Effector CD8-positive, alpha-beta T cell (primary cell): ENCODE data around the gene RIC8B.
"Not testable (repeated sequence)": the region's sequence is repeated elsewhere in the genome, so short reads cannot be mapped to it uniquely, and the experiment has no call there.

Source experiments
- DNase-seq: peaks from one replicate; lab custom pipeline; 2025; lab: John Stamatoyannopoulos, UW
- total RNA-seq, 4 experiments: gene quantifications; one replicate each; lab custom pipeline; 2026; lab: John Stamatoyannopoulos, UW

Gene RIC8B
- 28.7 to 40.4 (median 37.3) reads per million in 4 experiments for total RNA-seq

GRCh38 chr12:106774005-106774807 is at the start of gene RIC8B:
Gene RIC8B, plus strand, starts transcription at chr12:106774682. Its CDS starts 64 bp downstream, at chr12:106774746.
- DNase-seq: peak; percentile 59

GRCh38 chr12:106724934-106725333 is 49.5 kb upstream of the RIC8B start:
- no peak for DNase-seq

- not testable (repeated sequence) for DNase-seq
Measured at GRCh38 chr12:106726603-106727202, 47.8 kb upstream of the RIC8B start.

DNA sequence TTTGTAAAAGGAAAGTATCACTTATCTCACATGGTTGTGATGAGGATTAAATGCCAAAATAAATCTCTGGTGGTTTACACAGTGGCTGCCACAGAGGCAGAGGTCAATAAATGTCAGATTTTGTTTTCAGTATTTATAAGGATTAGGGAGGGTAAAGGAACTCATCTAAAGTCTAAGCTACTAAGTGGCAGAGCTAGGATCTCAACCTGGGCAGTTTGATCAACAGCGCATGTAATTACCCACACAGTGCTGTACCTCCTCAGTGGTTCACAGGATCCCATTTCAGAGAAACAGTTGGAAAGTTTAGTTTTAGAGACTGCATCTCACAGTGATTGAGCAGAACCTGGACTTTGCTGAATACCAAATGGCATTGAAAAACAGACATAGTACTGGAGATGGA is 44.9 kb upstream of the RIC8B start:
- no peak for DNase-seq

- DNase-seq: no peak
Measured at GRCh38 chr12:106732890-106733289, 41.6 kb upstream of the RIC8B start.

GRCh38 chr12:106733660-106734059 is 40.8 kb upstream of the RIC8B start:
- DNase-seq: no peak

DNA sequence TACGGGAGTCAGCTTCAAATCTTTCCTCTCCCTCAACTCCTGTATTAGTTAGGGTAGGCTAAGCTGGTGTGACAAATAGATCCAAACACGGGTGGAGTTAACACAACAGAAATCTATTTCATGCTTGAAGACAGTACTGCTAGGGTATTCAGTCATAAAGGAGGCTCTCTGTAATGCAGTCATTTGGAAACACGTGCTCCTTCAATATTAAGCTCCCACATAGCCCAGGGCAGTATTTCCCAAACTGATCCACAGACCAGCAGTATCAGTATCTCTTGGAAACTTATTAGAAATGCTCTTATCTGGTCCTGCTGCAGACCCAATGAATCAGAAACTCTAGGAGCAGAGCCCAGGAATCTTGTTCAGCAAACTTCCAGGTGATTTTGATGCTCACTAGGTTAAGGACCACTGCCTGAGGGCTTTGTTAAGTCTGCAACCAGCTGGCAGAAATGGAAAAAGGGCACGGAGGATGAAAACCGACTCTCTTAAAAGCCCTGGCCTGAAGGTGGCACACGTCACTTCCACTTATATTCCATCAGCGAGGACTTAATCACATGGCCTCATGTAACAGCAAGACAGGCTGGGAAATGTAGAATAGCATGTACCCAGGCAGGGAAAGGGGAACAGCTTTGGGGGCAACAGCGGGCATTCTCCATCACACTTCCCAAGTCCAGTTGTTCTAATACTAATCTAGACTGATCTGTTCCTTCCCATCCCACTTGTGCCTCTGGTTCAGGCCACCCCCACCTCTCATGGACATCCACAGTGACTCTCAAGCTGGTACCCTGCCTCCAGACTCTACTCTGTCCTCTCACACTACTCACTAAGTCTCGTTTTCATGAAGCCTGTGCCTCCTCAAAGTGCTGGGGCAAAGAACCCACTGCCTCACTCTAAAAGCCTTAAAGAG is 38.2 kb upstream of the RIC8B start:
- DNase-seq: no peak

DNA sequence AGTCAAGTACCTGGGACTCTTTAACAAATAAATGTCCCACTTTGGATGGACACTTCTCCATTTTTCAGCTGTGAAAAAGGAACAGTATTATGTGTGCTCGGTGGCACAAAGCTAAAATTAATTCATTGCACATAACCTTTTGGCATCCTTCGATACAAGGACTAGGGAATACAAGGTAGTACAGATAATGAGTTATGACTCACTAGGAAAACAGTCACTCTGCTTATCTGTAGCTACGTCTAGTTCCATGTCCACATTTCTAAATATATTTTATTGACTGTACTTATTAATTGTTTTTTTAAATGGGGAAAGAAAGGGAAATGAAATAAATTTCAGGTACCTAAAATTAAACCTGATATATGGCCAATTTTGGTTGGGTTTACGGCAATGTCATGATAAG is 35.2 kb upstream of the RIC8B start:
- DNase-seq: no peak

DNA sequence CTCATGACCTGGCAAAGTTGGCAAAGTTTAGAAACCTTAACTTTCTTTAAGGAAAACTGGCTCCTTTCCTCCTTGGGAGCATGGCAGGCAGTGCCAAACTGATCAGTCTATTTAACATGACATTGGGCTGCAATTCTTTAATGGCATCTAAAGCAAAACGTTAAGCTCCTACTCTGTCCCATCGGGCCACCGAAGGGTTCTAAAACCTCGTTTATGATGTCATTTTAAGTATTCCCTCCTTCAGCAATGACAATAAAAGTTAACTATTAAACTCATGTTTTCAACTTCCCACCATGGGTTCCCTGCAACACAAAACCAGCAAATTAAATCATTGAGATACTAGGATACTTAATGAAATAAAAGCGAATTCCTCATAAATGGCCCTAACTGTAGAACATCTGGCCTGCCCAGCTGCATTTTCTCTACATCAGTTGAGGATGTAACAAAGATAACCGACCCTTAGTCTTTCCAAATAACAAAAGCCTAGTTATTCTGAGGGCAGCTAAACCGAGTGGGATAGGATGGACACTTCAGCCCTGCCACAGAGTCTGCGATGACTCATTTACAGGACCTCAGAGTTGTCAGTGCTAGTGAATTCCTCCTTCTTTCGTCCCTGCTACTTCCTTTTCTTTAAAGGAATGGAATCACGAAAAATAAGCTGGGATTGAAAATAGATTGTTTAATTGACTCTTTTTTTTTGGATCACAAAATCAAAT is 34.5 kb upstream of the RIC8B start:
- DNase-seq: no peak

DNA sequence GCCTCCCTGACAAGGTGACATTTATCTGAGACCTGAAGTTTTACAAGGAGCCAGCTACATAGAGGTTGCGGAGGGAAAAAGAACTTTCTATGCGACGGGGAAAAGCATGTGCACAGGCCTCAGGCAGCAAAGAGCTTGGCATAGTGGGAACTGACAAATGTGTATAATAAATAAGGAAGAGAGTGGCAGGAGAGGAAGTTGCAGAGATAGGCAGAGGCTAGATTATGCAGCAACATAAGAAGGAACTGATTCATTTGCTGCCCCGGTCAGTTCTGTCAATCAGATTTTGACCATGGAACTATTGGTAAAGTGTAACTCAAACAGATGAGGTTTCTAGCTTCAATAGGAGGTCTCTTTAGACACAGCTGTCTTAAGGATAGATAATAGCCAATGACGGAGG is 33.7 kb upstream of the RIC8B start:
- DNase-seq: no peak

DNA sequence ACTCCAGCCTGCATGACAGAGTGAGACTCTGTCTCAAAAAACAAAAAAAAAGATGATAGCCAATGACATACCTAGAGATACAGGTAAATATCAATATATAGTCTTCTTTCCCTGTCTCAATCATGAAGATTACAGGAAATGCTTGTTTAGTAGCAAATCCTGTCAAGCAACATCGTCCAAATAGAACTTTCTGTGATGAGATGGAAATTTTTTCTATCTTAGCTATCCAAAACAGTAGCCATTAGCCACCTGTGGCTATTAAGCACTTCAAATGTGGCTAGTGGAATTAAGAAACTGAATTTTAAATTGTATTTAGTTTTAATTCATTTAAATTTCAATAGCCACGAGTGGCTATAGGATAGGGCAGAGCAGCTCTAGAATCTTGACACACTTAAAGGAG is 33.2 kb upstream of the RIC8B start:
- no peak for DNase-seq

GRCh38 chr12:106743270-106743988 is 31.1 kb upstream of the RIC8B start:
- DNase-seq: no peak

DNA sequence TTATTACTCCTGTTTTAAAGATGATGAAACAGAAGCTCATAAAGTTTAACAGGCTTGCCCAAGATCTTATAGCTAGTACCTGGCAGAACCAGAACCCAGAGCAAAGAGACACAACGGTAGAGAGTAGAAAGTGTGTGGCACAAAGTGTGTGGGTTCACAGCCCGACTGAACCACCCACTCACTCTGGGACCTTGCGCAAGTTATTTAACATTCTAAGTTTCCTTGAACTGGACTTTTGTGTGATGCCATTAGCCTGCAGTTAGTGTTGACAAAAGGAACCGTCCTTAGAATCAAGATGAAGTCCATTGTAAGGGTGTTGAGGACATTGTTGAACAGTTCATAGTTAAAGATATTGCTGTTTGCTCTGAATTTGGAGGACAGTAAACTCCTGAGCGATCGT is 29.9 kb upstream of the RIC8B start:
- DNase-seq: no peak

- DNase-seq: no peak
Measured at GRCh38 chr12:106745181-106745745, 29.2 kb upstream of the RIC8B start.

DNA sequence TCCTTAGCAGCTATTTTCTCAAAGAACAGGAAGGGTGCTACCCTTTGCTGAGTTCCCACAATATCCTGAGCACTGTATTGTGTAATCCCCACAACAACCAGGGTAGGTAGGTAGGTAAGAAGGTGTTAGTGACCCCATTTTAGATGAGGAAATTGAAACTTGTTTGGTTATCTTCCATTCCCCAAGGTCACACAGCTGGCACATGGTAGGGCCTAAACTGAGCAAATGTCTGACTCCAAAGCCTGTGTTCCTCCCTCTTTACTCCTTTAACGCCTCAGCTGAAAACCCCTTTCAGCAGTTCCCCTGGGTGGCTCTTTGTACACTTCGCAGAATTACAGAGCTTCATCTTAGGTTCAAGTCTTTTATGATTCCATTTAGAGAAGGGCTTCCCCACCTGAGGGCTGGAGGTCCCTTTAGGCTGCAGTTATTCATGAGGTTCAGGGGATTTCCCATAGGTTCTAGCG is 26.5 kb upstream of the RIC8B start:
- DNase-seq: no peak

DNA sequence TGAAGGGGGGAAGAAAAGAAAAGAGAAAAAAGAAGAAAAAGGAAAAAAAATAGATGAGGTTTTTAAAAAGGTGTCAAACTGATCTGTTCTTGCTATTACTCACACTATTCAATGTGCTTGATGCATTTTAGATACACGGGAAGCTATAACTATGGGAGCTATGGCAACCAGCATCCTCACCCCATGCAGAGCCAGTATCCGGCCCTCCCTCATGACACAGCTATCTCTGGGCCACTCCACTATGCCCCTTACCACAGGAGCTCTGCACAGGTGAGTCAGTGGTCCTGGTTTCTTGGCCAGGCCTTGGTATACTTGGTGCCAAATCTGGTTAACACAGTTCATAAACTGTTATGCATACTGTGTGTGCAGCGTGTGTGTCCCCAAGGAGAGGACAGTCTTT is 24.0 kb upstream of the RIC8B start:
- no peak for DNase-seq

DNA sequence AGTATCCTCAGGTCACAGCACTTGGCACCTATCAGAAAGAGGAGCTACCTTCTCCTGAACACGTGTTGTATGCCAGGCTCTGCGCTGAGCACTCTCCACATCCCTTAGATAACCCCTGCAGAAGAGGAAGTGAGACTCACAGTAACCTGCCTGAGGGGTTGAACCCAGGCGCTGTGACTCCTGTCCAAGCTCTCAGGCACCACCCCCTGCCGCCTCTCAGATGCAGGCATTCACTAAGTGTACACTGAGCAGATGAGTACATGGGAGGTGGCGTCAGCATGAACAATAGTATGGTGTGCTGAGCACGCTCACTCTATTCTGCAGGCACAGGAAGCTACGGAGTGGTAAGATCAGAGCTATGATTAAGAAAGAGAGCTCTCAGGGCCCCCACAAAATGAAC is 21.0 kb upstream of the RIC8B start:
- DNase-seq: no peak

GRCh38 chr12:106754331-106754730 is 20.2 kb upstream of the RIC8B start:
- DNase-seq: no peak

- no peak for DNase-seq
Measured at GRCh38 chr12:106757623-106758348, 16.7 kb upstream of the RIC8B start.
